Measurements from ENCODE around the gene SGIP1. TPM values are rescaled to one million over a fixed set of nuclear protein-coding genes. Genes with fewer than 3 reads are reported as not detected.

The SGIP1 gene
- total RNA-seq, 1 experiment from 2014 or later: 1.6 TPM

DNA sequence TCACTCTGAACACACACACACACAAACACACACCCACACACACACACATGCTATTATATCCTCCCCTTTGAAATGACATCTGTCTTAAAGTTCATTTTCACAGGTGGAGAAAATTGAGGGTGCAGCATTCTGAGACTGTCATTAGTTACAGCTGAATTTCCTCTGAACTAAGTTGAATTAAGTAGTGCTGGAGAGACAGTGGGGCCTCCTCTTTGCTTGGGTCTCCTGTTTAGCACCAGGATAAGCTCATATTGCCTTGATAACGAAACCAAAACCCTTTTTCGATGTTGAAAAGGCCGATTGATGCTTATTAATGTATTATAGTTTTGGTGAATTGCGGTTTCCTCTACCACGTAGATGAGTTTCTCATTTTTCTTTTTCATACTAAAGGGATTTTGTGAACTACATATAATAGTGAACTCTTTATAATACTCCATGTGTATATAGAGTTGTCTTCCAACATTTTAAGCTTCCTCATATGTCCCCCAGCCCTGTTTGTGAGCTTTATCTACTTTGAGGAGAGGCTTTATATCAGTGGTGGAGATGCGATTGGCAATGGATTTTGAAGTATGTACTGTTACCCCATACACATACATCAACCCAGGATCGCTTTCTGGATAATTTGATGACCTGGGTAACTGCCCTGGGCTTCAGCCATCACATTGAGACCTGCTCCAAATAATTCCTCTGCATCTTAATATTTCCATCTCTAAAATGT lies 235.7 kb downstream of the SGIP1 start:
- Histone ChIP-seq H3K27me3 (replicated peaks; ENCODE audit: insufficient read depth, low read depth, low read length, poor library complexity) (no peaks in the 10 kb centered on the region), H3K4me1 (ENCODE audit: insufficient read depth, low read length, poor library complexity, severe bottlenecking) (no peaks in the 10 kb centered on the region), H3K36me3 (ENCODE audit: insufficient read depth, low read length, poor library complexity, severe bottlenecking) (no peaks in the 10 kb centered on the region), H3K9me3 (ENCODE audit: low read depth, low read length, poor library complexity, severe bottlenecking) (no peaks in the 10 kb centered on the region), H3K4me3 (ENCODE audit: low read depth, low read length, poor library complexity, severe bottlenecking) (no peak overlapping the region), H3K27ac (ENCODE audit: low read depth, low read length, poor library complexity, severe bottlenecking) (no peak overlapping the region)
- ChIA-PET POLR2A (ENCODE audit: low non-redundant PET) (no interaction called here), CTCF (no interaction called here)
- no TSS peak for BruUV-seq (replicated peaks)
- intact Hi-C loops (cut with micrococcal nuclease; ENCODE audit: unreplicated experiment): loop anchor here (5.0 to 10.0 kb wide), 3 partner anchors 225 to 733 kb away; no protein-coding TSS in a partner anchor
- TF ChIP-seq, protein P1, sequence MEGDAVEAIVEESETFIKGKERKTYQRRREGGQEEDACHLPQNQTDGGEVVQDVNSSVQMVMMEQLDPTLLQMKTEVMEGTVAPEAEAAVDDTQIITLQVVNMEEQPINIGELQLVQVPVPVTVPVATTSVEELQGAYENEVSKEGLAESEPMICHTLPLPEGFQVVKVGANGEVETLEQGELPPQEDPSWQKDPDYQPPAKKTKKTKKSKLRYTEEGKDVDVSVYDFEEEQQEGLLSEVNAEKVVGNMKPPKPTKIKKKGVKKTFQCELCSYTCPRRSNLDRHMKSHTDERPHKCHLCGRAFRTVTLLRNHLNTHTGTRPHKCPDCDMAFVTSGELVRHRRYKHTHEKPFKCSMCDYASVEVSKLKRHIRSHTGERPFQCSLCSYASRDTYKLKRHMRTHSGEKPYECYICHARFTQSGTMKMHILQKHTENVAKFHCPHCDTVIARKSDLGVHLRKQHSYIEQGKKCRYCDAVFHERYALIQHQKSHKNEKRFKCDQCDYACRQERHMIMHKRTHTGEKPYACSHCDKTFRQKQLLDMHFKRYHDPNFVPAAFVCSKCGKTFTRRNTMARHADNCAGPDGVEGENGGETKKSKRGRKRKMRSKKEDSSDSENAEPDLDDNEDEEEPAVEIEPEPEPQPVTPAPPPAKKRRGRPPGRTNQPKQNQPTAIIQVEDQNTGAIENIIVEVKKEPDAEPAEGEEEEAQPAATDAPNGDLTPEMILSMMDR (conservative IDR thresholded peaks at IDR 0.05; ENCODE audit: low read depth, low read length): no peak
- TF ChIP-seq EZH2 (IDR thresholded peaks at IDR 0.05; ENCODE audit: borderline replicate concordance, low read depth, low read length, poor library complexity, severe bottlenecking): no peak
- no peak for DNase-seq (ENCODE audit: low spot score)

DNA sequence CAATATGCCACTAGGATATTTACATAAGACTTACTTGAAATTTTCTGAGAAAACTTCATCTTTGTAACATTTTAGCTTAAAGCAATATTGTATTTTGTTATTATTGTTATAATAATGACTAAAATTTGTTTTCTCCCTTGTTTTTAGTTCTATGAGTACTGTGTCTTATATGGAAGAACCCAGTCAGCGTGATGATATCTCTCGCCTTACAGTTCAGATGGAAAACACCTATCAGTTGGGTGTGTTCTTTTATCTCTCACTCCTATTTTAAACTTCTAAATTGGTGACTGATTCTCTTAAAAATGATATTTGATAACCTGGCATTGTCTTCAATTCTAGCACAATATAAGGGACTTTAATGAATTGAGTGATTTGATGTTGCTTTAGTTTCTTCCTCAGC lies 236.3 kb downstream of the SGIP1 start:
- ChIA-PET CTCF (no interaction called here), POLR2A (ENCODE audit: low non-redundant PET) (no interaction called here)
- no TSS peak for BruUV-seq (replicated peaks)
- no peaks in the 10 kb centered on the region for H3K27me3 ChIP-seq (replicated peaks; ENCODE audit: insufficient read depth, low read depth, low read length, poor library complexity)
- H3K4me1 ChIP-seq (ENCODE audit: insufficient read depth, low read length, poor library complexity, severe bottlenecking): no peaks in the 10 kb centered on the region
- no peak for TF ChIP-seq EZH2 (IDR thresholded peaks at IDR 0.05; ENCODE audit: borderline replicate concordance, low read depth, low read length, poor library complexity, severe bottlenecking)
- TF ChIP-seq, protein P1 (conservative IDR thresholded peaks at IDR 0.05; ENCODE audit: low read depth, low read length): no peak
- no peak for DNase-seq (ENCODE audit: low spot score)
- intact Hi-C loops (cut with micrococcal nuclease; ENCODE audit: unreplicated experiment): no loop called here
- H3K27ac ChIP-seq (ENCODE audit: low read depth, low read length, poor library complexity, severe bottlenecking): no peak overlapping the region
- no peaks in the 10 kb centered on the region for H3K9me3 ChIP-seq (ENCODE audit: low read depth, low read length, poor library complexity, severe bottlenecking)
- no peak overlapping the region for H3K4me3 ChIP-seq (ENCODE audit: low read depth, low read length, poor library complexity, severe bottlenecking)
- no peaks in the 10 kb centered on the region for H3K36me3 ChIP-seq (ENCODE audit: insufficient read depth, low read length, poor library complexity, severe bottlenecking)

DNA sequence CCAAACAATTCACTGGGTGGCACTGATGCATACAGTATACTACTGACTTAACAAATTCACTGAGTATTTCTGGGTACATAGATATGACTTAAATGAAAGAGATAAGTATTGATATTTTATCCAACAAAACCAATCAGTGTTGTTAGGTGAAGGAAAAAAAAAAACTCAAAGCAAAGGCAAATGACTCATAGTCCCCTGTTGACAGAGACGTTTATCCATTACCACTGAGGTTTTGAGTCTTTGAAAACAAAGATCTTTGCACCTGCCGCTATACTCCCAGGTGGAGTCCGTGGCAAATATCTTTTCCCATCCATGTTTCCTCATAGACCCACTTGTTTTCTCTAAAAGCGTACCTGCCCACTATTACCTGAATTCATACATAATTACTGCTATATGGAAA lies 236.7 kb downstream of the SGIP1 start:
- Histone ChIP-seq H3K9me3 (ENCODE audit: low read depth, low read length, poor library complexity, severe bottlenecking) (no peaks in the 10 kb centered on the region), H3K4me1 (ENCODE audit: insufficient read depth, low read length, poor library complexity, severe bottlenecking) (no peaks in the 10 kb centered on the region), H3K27ac (ENCODE audit: low read depth, low read length, poor library complexity, severe bottlenecking) (no peak overlapping the region), H3K4me3 (ENCODE audit: low read depth, low read length, poor library complexity, severe bottlenecking) (no peak overlapping the region), H3K36me3 (ENCODE audit: insufficient read depth, low read length, poor library complexity, severe bottlenecking) (no peaks in the 10 kb centered on the region), H3K27me3 (replicated peaks; ENCODE audit: insufficient read depth, low read depth, low read length, poor library complexity) (no peaks in the 10 kb centered on the region)
- DNase-seq (ENCODE audit: low spot score): no peak
- ChIA-PET POLR2A (ENCODE audit: low non-redundant PET) (no interaction called here), CTCF (no interaction called here)
- no TSS peak for BruUV-seq (replicated peaks)
- TF ChIP-seq, protein P1 (conservative IDR thresholded peaks at IDR 0.05; ENCODE audit: low read depth, low read length): no peak
- TF ChIP-seq EZH2 (IDR thresholded peaks at IDR 0.05; ENCODE audit: borderline replicate concordance, low read depth, low read length, poor library complexity, severe bottlenecking): no peak
- intact Hi-C loops (cut with micrococcal nuclease; ENCODE audit: unreplicated experiment): no loop called here
